HG02938 (cell line): ENCODE results near the gene MMP28.
"Not testable (repeated sequence)": the region's sequence is repeated elsewhere in the genome, so short reads cannot be mapped to it uniquely, and the experiment has no call there.

Source experiments
- ATAC-seq: cut with Tn5 transposase; IDR thresholded peaks from one replicate; pipeline ENCODE4 v1.9.1; 2021; ENCODE audit warnings: mild to moderate bottlenecking, moderate library complexity; ENCODE audit not compliant: unreplicated experiment

The MMP28 gene

DNA sequence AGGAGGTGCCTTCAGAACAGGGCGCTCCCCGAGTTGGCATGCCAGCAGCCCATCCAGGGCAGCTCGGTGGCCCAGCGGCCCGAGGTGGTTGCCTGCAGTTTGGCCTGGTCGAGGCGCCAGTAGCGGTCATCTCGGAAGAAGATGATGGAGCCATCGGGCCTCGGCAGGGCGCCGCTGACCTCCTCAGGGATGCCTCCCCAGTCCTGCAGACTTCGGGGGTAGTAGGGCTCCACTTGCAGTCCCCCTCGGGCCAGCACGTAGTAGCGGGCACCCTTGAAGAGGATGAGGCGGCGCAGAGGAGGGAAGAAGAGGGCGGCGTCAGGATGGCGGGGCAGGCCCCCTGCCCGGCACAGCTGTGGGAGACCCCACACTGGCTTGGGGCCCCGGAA is 29.0 kb downstream of the MMP28 start:
- ATAC-seq: no peak

- ATAC-seq: no peak
Observed at GRCh38 chr17:35765756-35766488, 29.5 kb downstream of the MMP28 start.

- no peak for ATAC-seq
Observed at GRCh38 chr17:35765086-35765710, 30.2 kb downstream of the MMP28 start.

DNA sequence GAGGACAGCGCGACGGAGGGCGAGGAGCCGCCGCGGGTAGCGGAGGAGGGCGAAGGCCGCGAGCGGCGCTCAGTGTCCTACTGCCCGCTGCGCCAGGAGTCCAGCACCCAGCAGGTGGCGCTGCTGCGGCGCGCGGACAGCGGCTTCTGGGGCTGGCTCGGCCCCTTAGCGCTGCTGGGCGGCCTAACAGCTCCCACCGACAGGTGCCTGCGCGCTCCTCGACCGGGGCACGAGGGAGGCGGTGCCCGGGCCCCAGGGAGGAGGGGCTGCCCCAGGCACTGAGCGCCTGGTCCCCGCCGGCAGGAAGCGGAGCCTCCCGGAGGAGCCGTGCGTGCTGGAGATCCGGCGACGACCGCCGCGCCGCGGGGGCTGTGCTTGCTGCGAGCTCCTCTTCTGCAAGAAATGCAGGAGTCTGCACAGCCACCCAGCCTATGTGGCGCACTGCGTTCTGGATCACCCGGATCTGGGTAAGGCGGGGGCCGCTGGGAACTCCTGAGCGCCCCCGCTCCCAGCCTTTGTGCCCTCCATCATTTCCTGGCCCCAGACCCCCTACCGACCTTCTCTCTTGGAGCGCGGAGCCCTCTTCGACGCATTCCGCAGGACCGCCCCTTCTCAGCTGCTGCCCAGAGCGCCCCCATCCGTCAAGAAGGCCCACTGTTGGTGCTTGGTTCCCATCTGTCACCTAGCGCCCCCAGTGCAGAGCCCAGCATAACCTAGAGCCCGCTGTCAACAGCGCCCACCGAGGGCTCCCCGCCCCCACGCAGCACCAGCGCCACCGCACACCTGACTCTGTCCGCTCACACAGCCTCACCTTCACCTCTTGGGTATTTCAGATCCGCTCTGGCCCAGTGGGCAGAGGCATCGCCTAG is 31.1 kb downstream of the MMP28 start:
- ATAC-seq: peak; percentile 58

DNA sequence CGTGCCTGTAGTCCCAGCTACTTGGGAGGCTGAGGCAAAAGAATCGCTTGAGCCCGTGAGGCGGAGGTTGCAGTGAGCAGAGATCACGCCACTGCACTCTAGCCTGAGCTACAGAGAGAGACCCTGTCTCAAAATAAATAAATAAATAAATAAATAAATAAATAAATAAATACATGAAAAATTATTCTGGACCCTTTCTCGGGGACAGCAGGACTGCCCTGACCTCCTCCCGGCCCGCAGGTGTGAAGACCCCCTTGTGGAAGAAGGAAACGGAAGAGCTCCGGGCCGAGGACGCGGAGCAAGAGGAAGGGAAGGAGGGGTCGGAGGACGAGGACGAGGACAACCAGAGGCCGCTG is 31.7 kb downstream of the MMP28 start:
- no peak for ATAC-seq

DNA sequence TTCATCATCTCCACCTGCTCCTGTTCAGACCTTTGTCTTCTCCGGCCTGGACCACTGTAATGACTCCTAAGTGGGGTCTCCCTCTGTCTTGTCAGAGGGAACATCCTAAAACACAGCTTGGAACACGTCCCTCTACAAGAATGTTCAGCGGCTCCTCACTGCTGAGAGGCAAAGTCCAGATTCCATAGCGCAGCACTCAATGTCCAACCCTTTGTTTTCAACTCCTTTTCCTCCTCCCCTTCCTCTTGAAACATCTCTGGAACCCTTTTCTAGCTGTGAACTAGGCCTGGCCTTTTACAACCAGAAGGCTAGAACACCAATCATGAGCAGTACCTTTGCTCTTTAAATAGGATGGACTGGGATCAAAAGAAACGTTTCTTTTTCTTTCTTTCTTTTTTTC is 33.8 kb downstream of the MMP28 start:
- ATAC-seq: no peak

DNA sequence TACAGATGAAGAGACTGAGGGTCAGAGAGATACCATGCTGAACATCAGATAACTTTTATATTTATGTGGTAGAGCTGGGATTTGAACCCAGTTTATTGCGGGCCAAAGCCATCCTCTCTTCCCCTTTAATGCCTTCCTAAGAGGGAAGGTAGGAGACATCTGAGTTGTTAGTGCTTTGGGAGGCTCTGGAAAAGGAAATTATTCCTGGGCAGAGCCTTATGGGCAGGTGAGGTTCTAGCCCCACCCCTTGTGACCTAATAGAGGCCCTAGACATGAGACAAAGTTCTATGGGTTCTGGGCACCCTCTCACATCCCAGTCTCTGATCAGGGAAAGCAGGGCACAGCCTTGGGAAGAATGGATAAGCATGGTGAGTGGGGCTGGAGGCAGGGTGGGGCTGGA is 34.9 kb downstream of the MMP28 start, which contains the start of gene C17orf50:
Gene C17orf50 (plus strand): TSS at position 301 of the 400 bp plus-strand sequence. CDS start 55 bp downstream, at position 356.
- ATAC-seq: no peak

GRCh38 chr17:35757243-35757642 is 38.2 kb downstream of the MMP28 start:
- no peak for ATAC-seq

GRCh38 chr17:35752945-35753764 is 42.3 kb downstream of the MMP28 start, which contains the start of gene GAS2L2:
GAS2L2 (minus strand) TSS chr17:35753239; CDS start chr17:35752850, 389 bp downstream.
- no peak for ATAC-seq

GRCh38 chr17:35752471-35752870 is 43.0 kb downstream of the MMP28 start:
- ATAC-seq: no peak

GRCh38 chr17:35751541-35751940 is 43.9 kb downstream of the MMP28 start:
- not testable (repeated sequence) for ATAC-seq

DNA sequence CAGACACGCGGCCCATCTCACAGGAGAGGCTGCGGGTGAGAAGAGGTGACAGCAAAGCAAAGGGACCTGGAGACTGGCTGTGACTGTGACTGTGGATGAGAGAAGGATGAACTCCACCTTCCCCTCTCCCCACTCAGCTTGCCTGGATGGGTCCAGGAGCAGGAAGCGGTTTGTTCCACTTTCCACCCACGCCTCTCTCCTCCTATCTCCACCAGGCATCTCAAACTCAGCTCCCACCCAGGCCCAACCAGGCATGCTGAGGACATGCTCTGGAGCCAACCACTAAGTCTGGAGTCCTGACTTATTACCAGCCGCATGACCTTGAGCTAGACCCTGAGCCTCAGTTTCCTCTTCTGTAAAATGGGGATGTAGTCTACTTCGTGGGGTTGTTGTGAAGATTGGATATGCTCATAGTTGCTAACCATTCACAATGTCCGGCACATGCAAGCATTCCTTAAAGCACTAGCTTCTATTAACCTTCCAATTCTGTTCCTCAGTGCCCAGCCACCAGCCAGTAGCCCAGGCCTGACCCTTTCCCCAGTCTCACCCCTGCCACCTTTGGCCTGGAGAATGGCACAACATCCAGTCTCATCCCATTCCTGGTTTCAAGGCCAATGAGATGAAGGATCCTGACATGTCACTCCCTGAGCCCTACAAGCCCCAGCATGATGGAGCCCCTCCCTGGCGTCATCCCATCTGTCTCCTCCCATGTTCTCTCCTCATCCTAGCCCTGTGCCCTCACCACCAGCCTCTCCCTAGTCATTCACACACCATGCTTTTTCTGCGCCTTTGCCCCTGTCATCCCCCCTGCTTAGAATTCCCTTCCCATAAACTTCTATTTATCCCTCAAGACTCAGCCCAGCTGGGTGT is 44.7 kb downstream of the MMP28 start:
- ATAC-seq: no peak

DNA sequence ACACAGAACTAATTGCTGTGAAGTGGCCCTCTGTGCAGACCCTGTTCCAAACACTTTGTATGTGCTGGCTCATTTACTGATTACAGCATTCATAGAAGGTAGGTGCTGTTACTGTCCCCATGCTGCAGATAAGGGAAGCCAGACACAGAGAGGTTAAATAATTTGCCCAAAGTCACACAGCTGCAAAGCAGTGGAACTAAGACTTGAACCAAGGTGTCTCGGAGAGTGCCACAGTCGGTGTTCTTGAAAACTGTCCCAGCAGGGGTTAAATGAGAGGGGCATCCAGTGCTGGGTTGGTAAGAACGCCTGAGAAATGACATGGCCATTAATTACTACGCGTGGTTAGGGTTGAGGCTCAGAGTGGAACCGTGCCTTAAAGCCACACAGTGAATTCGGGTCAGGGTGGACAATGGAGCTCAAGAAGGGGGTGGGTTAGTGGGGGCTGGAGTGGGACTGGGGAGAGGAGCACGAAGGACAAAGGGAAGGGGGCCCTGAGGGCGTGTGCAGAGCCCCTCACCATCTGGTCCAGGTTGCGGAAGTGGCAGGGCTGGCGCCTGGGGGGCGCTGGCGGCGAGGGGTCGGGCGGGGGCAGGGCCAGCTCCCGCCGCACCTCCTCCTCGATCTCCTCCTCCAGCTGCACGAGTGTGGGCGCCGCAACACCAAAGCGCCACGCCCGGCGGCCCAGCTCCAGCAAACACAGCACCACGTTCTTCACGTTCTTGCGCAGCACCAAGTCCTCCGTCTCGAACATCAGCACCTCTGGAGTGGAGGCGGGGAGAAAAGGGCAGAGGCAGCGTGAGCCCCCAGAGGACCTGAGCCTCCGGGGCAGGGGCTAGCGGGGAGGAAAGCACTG is 45.7 kb downstream of the MMP28 start:
- no peak for ATAC-seq

- no peak for ATAC-seq
Observed at GRCh38 chr17:35748979-35749378, 46.5 kb downstream of the MMP28 start.

DNA sequence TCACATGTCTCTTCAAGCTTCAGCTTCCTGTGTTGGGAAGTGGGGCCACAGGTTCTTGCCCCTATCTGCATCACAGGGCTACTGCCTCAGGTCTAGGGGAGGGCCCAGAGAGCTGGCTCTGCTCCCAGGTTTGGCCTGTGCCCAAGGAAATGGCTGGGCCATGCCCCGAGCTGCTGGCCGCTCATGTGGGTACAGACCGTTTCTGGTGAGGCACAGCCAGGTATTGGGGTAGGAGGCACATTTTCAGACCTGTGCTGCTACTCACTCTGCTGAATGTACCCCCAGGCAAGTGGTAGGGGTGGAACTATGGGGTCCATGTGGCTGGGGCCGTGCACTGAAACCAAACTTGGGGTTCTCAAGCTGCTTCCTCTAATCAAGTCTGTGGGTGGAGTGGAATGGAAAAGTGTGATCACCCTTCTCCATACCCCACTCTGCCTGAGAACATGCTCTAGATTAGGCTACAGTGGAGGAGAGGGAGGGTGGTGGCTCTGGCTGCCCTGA is 47.0 kb downstream of the MMP28 start:
- ATAC-seq: no peak

DNA sequence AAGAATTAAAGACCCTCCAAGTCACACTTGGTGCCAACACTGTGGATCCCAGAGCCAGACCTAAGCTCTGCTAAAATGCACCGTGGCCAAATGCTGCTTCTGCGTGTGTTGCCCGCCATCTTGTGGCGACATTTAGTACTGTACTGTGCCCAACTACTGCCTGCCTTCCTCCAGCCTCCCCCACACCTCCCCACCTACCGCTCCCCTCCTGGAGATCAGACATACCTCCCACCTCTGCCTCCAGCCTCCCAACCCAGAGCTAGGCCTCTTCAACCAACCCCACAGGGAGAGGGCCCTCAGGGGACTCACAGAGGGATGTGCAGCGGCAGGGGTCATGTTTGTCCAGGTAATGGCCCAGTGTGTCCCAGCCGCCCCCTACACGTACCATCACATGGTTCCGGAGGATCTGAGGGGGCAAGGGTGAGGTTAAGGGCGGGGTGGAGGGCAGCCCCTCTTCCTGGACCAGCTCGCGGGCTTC is 47.9 kb downstream of the MMP28 start:
- ATAC-seq: no peak

GRCh38 chr17:35745749-35746320 is 49.6 kb downstream of the MMP28 start:
- ATAC-seq: no peak

- ATAC-seq: no peak
Observed at GRCh38 chr17:35745246-35745645, 50.2 kb downstream of the MMP28 start.
